ENCODE measurements around the gene LRRC45.
"Not testable (repeated sequence)": the region's sequence is repeated elsewhere in the genome, so short reads cannot be mapped to it uniquely, and the experiment has no call there.

LRRC45 gene

DNA sequence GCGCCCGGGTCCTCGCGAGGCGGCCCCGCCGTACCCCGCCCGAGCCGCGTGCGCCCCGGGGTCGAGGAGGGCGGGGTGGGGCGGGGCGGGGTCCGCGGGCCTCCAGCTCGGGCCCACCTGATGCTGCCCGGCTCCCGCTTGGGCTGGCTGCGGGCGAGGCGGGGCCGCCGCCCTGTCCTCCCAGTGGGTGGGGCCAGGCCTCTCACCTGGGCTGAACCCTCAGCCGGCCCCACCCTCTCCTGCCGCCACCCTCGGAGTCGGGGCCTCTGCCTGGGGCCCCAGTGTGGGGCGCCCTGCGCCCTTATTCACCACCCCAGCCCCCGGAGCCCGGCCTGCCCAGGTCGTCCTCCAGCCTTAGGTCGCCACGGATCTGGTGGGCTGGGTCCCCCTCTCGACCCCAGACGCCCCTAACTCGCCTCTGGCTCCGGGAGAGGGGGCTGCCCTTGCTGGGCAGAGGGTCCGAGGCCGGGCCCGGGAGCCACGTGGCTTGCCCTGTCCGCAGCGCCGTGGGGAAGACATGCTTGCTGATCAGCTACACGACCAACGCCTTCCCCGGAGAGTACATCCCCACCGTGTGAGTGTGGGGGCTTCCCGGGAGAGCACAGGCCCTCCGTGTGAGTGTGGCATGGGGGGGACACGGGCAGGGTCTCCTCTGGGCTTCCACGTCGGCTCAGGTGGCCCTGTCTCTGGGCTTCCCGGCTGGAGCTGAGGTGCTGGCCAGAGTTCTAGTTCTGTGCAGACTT, 9.0 kb downstream of the LRRC45 start:
- peak overlapping the region; percentile 74 for H3K4me3 ChIP-seq (ENCODE audit: low read depth, low read length)
- H3K27me3 ChIP-seq (ENCODE audit: insufficient read depth, low read length), result no peaks in the 10 kb centered on the region
- H3K4me1 ChIP-seq (ENCODE audit: control insufficient read depth, insufficient read depth, low read length, unreplicated experiment), result peaks cover 7% of the 10 kb centered on the region
- H3K27ac ChIP-seq (ENCODE audit: low read depth, low read length), result no peak overlapping the region
- H2AFZ ChIP-seq (ENCODE audit: low read length, unreplicated experiment), result no peak overlapping the region
- H3K79me2 ChIP-seq (ENCODE audit: control insufficient read depth, insufficient read depth, low read length, unreplicated experiment), result no peaks in the 10 kb centered on the region
- no peaks in the 10 kb centered on the region for H3K36me3 ChIP-seq (ENCODE audit: insufficient read depth, low read length)

DNA sequence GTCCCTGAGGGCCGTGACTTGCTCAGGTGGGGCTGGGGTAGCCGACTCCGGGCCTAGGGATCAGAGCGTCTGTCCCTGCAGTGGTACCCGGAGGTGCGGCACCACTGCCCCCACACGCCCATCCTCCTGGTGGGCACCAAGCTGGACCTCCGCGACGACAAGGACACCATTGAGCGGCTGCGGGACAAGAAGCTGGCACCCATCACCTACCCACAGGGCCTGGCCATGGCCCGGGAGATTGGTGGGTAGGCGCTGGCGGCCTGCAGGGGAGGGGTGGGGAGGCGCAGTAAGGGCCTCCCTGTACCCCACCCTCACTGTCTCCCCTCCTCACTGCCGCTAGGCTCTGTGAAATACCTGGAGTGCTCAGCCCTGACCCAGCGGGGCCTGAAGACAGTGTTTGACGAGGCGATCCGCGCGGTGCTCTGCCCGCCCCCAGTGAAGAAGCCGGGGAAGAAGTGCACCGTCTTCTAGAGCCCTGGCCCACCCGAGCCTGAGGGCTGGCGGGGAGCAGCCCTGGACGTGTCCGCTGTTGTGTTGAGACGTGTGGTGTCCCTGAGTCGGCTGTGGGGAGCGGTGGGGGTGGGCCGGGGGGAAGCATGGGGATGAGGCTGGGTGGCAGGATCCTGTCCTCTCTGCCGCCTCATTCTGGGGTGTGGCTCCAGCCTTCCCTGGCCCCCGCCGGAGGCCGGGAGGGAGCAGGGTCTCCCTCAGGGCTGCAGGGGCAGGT, 10.4 kb downstream of the LRRC45 start:
- Histone ChIP-seq H3K4me1 (ENCODE audit: control insufficient read depth, insufficient read depth, low read length, unreplicated experiment) (peaks cover 7% of the 10 kb centered on the region), H3K36me3 (ENCODE audit: insufficient read depth, low read length) (no peaks in the 10 kb centered on the region), H3K27me3 (ENCODE audit: insufficient read depth, low read length) (no peaks in the 10 kb centered on the region), H2AFZ (ENCODE audit: low read length, unreplicated experiment) (no peak overlapping the region), H3K79me2 (ENCODE audit: control insufficient read depth, insufficient read depth, low read length, unreplicated experiment) (no peaks in the 10 kb centered on the region), H3K4me3 (ENCODE audit: low read depth, low read length) (no peak overlapping the region), H3K27ac (ENCODE audit: low read depth, low read length) (no peak overlapping the region)

DNA sequence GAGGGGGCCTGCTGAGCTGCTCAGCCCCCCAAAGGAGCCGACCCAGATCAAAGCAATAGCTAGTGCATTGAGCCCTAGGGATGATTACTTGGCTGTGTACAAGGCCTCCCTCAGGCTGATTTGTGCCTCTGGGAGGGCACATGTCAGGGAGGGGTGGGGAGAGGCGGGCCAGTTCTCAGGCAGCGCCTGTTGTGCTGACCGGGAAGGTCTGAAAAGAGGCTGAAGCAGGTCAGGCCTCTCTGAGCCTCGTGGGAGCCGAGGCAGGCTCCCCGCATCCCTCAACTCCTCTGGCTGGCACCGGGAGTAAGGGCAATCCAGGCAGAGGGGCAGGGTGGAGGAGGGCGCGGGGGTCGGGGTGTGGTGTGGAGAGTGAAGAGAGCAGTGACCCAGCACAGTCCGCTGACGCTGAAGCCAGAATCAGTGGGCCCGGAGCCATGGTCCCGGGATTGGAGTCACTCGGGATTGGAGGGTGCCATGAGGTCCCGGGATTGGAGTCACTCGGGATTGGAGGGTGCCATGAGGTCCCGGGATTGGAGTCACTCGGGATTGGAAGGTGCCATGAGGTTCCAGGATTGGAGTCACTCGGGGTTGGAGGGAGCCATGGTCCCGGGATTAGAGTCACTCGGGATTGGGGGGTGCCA, 11.4 kb downstream of the LRRC45 start:
- H3K4me1 ChIP-seq (ENCODE audit: control insufficient read depth, insufficient read depth, low read length, unreplicated experiment), result peaks cover 7% of the 10 kb centered on the region
- no peaks in the 10 kb centered on the region for H3K79me2 ChIP-seq (ENCODE audit: control insufficient read depth, insufficient read depth, low read length, unreplicated experiment)
- no peaks in the 10 kb centered on the region for H3K36me3 ChIP-seq (ENCODE audit: insufficient read depth, low read length)
- H3K27ac ChIP-seq (ENCODE audit: low read depth, low read length), result no peak overlapping the region
- no peaks in the 10 kb centered on the region for H3K27me3 ChIP-seq (ENCODE audit: insufficient read depth, low read length)
- H2AFZ ChIP-seq (ENCODE audit: low read length, unreplicated experiment), result no peak overlapping the region
- no peak overlapping the region for H3K4me3 ChIP-seq (ENCODE audit: low read depth, low read length)

DNA sequence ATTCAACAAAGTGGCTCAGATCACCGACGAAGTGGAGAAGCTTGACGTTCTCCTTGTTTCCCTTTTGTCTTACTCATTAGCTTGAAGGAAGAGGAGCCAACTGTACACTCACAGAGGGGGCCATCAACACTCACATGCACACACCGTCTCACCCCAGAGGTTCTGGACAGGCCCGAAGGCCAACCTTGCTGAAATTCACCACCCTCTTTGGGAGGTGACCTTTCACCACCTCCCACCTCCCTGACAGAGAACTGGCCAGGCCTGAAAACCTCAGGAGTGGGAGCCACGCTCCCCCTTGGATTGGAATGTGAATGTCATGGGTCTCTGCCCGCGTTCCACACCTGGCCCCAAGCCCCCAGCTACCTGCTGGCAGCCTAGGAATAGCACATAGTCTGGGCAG, 12.4 kb downstream of the LRRC45 start:
- Histone ChIP-seq H2AFZ (ENCODE audit: low read length, unreplicated experiment) (no peak overlapping the region), H3K27ac (ENCODE audit: low read depth, low read length) (no peak overlapping the region), H3K79me2 (ENCODE audit: control insufficient read depth, insufficient read depth, low read length, unreplicated experiment) (no peaks in the 10 kb centered on the region), H3K4me3 (ENCODE audit: low read depth, low read length) (no peak overlapping the region), H3K4me1 (ENCODE audit: control insufficient read depth, insufficient read depth, low read length, unreplicated experiment) (peaks cover 7% of the 10 kb centered on the region), H3K27me3 (ENCODE audit: insufficient read depth, low read length) (no peaks in the 10 kb centered on the region), H3K36me3 (ENCODE audit: insufficient read depth, low read length) (no peaks in the 10 kb centered on the region)

- H3K27me3 ChIP-seq (ENCODE audit: insufficient read depth, low read length), result no peaks in the 10 kb centered on the region
- H3K27ac ChIP-seq (ENCODE audit: low read depth, low read length), result no peak overlapping the region
- no peak overlapping the region for H2AFZ ChIP-seq (ENCODE audit: low read length, unreplicated experiment)
- peak overlapping the region; percentile 80 for H3K4me3 ChIP-seq (ENCODE audit: low read depth, low read length)
- no peaks in the 10 kb centered on the region for H3K79me2 ChIP-seq (ENCODE audit: control insufficient read depth, insufficient read depth, low read length, unreplicated experiment)
- H3K4me1 ChIP-seq (ENCODE audit: control insufficient read depth, insufficient read depth, low read length, unreplicated experiment), result peaks cover 7% of the 10 kb centered on the region
- no peaks in the 10 kb centered on the region for H3K36me3 ChIP-seq (ENCODE audit: insufficient read depth, low read length)
These were observed 13.0 kb downstream of the LRRC45 start for GRCh38 chr17:82035956-82036633.

DNA sequence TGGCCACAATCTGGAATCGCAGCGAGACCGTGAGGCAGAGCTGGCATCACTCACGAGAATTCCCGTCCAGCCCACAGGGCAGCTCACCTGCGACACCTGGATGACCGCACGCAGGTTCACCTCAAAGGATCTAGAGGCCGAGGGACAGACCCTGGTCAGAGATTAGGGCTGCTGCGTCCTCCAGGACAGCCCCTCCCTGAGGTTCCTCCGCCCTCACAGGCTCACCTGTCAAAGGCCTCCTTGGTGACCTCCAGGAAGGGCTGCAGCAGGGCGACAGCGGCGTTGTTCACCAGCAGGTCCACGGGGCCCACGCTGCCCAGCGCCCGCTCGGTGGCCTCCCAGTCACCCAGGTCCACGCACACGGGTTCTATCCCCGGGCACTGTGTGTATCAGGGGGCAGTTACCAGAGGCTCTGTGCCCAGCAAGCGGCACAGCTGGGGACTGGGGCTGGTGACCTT, 13.6 kb downstream of the LRRC45 start:
- Histone ChIP-seq H3K4me3 (ENCODE audit: low read depth, low read length) (peak overlapping the region; percentile 80), H3K27ac (ENCODE audit: low read depth, low read length) (no peak overlapping the region), H3K79me2 (ENCODE audit: control insufficient read depth, insufficient read depth, low read length, unreplicated experiment) (no peaks in the 10 kb centered on the region), H2AFZ (ENCODE audit: low read length, unreplicated experiment) (peak overlapping the region; percentile 48), H3K36me3 (ENCODE audit: insufficient read depth, low read length) (no peaks in the 10 kb centered on the region), H3K4me1 (ENCODE audit: control insufficient read depth, insufficient read depth, low read length, unreplicated experiment) (peaks cover 7% of the 10 kb centered on the region), H3K27me3 (ENCODE audit: insufficient read depth, low read length) (no peaks in the 10 kb centered on the region)

GRCh38 chr17:82037092-82037888, 14.2 kb downstream of the LRRC45 start, which contains the start of gene DCXR:
Gene DCXR (minus strand): TSS chr17:82037697. CDS start chr17:82037682, 15 bp downstream.
- Histone ChIP-seq H3K4me3 (ENCODE audit: low read depth, low read length) (peak within 1 kb of the TSS; percentile 80), H3K27ac (ENCODE audit: low read depth, low read length) (peak within 1 kb of the TSS; percentile 57; the same call in 1 of the 2 replicates), H3K4me1 (ENCODE audit: control insufficient read depth, insufficient read depth, low read length, unreplicated experiment) (peaks cover 4% of the 10 kb centered on the region)

DNA sequence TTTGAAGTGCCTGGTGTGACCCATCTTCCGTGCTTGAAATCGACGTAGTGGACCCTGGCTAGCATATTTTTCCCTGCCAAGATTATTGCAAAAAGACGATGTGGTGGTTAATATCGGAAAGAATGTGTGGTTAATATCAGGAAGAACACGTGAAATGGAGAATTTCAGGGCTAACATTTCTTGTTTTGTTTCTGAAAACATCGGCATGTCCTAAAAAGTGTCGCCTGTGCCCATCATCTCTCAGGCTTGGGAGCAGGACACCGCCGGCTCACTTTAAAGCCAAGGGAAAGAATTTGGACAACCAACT, 14.7 kb downstream of the LRRC45 start:
- no peaks in the 10 kb centered on the region for H3K27me3 ChIP-seq (ENCODE audit: insufficient read depth, low read length)
- no peaks in the 10 kb centered on the region for H3K36me3 ChIP-seq (ENCODE audit: insufficient read depth, low read length)
- peaks cover 4% of the 10 kb centered on the region for H3K4me1 ChIP-seq (ENCODE audit: control insufficient read depth, insufficient read depth, low read length, unreplicated experiment)
- no peaks in the 10 kb centered on the region for H3K79me2 ChIP-seq (ENCODE audit: control insufficient read depth, insufficient read depth, low read length, unreplicated experiment)
- H3K4me3 ChIP-seq (ENCODE audit: low read depth, low read length), result peak overlapping the region; percentile 80
- H3K27ac ChIP-seq (ENCODE audit: low read depth, low read length), result no peak overlapping the region
- peak overlapping the region; percentile 49 for H2AFZ ChIP-seq (ENCODE audit: low read length, unreplicated experiment)

More at GRCh38 chr17:82037092-82037888, 14.2 kb downstream of the LRRC45 start, which contains the start of gene DCXR:
- Histone ChIP-seq H2AFZ (ENCODE audit: low read length, unreplicated experiment) (peak within 1 kb of the TSS; percentile 49), H3K36me3 (ENCODE audit: insufficient read depth, low read length) (no peaks in the 10 kb centered on the region), H3K27me3 (ENCODE audit: insufficient read depth, low read length) (no peaks in the 10 kb centered on the region), H3K79me2 (ENCODE audit: control insufficient read depth, insufficient read depth, low read length, unreplicated experiment) (no peaks in the 10 kb centered on the region)

GRCh38 chr17:82038796-82039409, 15.8 kb downstream of the LRRC45 start:
- not testable (repeated sequence) for H2AFZ ChIP-seq (ENCODE audit: low read length, unreplicated experiment); H3K79me2 ChIP-seq (ENCODE audit: control insufficient read depth, insufficient read depth, low read length, unreplicated experiment); H3K27me3 ChIP-seq (ENCODE audit: insufficient read depth, low read length); H3K4me3 ChIP-seq (ENCODE audit: low read depth, low read length); H3K4me1 ChIP-seq (ENCODE audit: control insufficient read depth, insufficient read depth, low read length, unreplicated experiment); H3K36me3 ChIP-seq (ENCODE audit: insufficient read depth, low read length); H3K27ac ChIP-seq (ENCODE audit: low read depth, low read length)
